Stimulated activated CD8-positive, alpha-beta memory T cell treated with anti-CD3 and anti-CD28 coated beads, Interleukin-15, amount 100 ng/mL, for 1 hour (primary cell): ENCODE results near the gene WDR5.

Source experiments
- DNase-seq: peaks from one replicate; pipeline ENCODE4 v3.0.0-alpha.2; 2020; ENCODE audit warnings: low read depth

The WDR5 gene

GRCh38 chr9:134174526-134175290, 38.8 kb downstream of the WDR5 start:
- DNase-seq = no peak

- no peak for DNase-seq
Observed at GRCh38 chr9:134175291-134175807, 39.5 kb downstream of the WDR5 start.

GRCh38 chr9:134175808-134176598, 40.1 kb downstream of the WDR5 start:
- no peak for DNase-seq

GRCh38 chr9:134176599-134176968, 40.7 kb downstream of the WDR5 start:
- DNase-seq = no peak

- DNase-seq = no peak
Observed at GRCh38 chr9:134177186-134177585, 41.3 kb downstream of the WDR5 start.

GRCh38 chr9:134177624-134178393, 41.9 kb downstream of the WDR5 start:
- DNase-seq = no peak

- DNase-seq = no peak
Observed at GRCh38 chr9:134178394-134178767, 42.5 kb downstream of the WDR5 start.

- DNase-seq = no peak
Observed at GRCh38 chr9:134178768-134179551, 43.1 kb downstream of the WDR5 start.

- no peak for DNase-seq
Observed at GRCh38 chr9:134179595-134179917, 43.7 kb downstream of the WDR5 start.

GRCh38 chr9:134179918-134180785, 44.3 kb downstream of the WDR5 start:
- no peak for DNase-seq

- no peak for DNase-seq
Observed at GRCh38 chr9:134180786-134181647, 45.1 kb downstream of the WDR5 start.

- DNase-seq = no peak
Observed at GRCh38 chr9:134181648-134182034, 45.8 kb downstream of the WDR5 start.

- no peak for DNase-seq
Observed at GRCh38 chr9:134182554-134183085, 46.7 kb downstream of the WDR5 start.

- DNase-seq = no peak
Observed at GRCh38 chr9:134185536-134186011, 49.7 kb downstream of the WDR5 start.

- no peak for DNase-seq
Observed at GRCh38 chr9:134186471-134187109, 50.7 kb downstream of the WDR5 start.

GRCh38 chr9:134187110-134187531, 51.2 kb downstream of the WDR5 start:
- DNase-seq = no peak

GRCh38 chr9:134187891-134188385, 52.1 kb downstream of the WDR5 start:
- DNase-seq = no peak

GRCh38 chr9:134188386-134189144, 52.7 kb downstream of the WDR5 start:
- no peak for DNase-seq
